NB4 (cell line): ENCODE measurements around the gene USB1.

ENCODE experiments used
- MAX ChIP-seq: IDR thresholded peaks from 2 replicates; pipeline ENCODE4 v1.6.1; 2011; ENCODE audit warnings: low read depth, low read length
- MYC ChIP-seq: IDR thresholded peaks from 2 replicates; pipeline ENCODE4 v1.6.1; 2011; ENCODE audit warnings: low read depth, low read length
- POLR2A ChIP-seq: IDR thresholded peaks from 2 replicates; pipeline ENCODE4 v1.6.1; 2011; ENCODE audit warnings: mild to moderate bottlenecking; ENCODE audit not compliant: insufficient read length; ENCODE audit errors: extremely low read depth
- TF ChIP-seq, protein P1 (sequence below): IDR thresholded peaks from one replicate; pipeline ENCODE4 v1.5.1; 2012; ENCODE audit warnings: low read depth, low read length

GRCh38 chr16:58029410-58029809 lies 28.2 kb downstream of the USB1 start:
- TF ChIP-seq, protein P1, sequence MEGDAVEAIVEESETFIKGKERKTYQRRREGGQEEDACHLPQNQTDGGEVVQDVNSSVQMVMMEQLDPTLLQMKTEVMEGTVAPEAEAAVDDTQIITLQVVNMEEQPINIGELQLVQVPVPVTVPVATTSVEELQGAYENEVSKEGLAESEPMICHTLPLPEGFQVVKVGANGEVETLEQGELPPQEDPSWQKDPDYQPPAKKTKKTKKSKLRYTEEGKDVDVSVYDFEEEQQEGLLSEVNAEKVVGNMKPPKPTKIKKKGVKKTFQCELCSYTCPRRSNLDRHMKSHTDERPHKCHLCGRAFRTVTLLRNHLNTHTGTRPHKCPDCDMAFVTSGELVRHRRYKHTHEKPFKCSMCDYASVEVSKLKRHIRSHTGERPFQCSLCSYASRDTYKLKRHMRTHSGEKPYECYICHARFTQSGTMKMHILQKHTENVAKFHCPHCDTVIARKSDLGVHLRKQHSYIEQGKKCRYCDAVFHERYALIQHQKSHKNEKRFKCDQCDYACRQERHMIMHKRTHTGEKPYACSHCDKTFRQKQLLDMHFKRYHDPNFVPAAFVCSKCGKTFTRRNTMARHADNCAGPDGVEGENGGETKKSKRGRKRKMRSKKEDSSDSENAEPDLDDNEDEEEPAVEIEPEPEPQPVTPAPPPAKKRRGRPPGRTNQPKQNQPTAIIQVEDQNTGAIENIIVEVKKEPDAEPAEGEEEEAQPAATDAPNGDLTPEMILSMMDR = no peak
- TF ChIP-seq POLR2A = no peak
- no peak for TF ChIP-seq MAX
- TF ChIP-seq MYC = no peak
